NCI-H345 (cell line): ENCODE measurements around the gene CPEB3.
A peak's percentile ranks its signal among the peaks of the same experiment; 100 is the strongest.
"Not testable (repeated sequence)": the region's sequence is repeated elsewhere in the genome, so short reads cannot be mapped to it uniquely, and the experiment has no call there.

Experiments used
- DNase-seq: peaks from one replicate; lab custom pipeline; 2025; lab: John Stamatoyannopoulos, UW

CPEB3 gene

DNA sequence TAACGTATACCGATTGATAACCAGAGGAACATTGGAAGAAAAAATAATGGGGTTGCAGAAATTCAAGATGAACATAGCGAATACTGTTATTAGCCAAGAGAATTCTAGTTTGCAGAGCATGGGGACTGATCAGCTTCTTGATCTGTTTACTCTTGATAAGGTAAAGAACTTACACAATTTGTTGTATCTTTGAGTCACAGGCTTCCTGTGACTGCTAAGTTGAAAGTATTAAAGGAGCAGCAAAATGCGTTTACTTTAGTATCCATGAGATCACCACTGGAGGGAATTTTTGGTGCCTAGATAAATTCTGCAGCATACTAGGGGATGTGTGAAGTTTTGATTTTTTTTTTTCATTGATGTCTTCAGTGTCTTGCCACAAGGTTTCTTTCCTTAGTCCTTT lies 263.7 kb downstream of the CPEB3 start:
- DNase-seq = no peak

GRCh38 chr10:92025340-92025739 lies 265.5 kb downstream of the CPEB3 start:
- not testable (repeated sequence) for DNase-seq

DNA sequence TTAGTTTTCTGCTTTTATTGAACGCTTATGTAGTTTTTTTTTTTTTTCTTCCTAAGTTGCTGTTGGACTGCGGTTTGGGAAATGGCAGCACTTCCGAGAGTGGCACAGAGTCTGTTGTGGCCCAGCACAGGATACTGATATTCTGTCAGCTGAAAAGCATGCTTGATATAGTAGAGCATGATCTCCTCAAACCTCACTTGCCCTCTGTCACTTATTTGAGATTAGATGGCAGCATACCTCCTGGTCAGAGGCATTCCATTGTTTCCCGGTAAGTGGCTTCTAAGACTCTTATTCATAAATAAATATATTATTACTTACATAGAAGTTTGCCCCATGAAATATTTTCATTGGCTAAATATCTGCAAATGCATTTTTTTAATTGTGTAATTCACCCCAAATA lies 266.2 kb downstream of the CPEB3 start:
- no peak for DNase-seq

- no peak for DNase-seq
These were observed 276.3 kb downstream of the CPEB3 start for GRCh38 chr10:92014620-92015019.

DNA sequence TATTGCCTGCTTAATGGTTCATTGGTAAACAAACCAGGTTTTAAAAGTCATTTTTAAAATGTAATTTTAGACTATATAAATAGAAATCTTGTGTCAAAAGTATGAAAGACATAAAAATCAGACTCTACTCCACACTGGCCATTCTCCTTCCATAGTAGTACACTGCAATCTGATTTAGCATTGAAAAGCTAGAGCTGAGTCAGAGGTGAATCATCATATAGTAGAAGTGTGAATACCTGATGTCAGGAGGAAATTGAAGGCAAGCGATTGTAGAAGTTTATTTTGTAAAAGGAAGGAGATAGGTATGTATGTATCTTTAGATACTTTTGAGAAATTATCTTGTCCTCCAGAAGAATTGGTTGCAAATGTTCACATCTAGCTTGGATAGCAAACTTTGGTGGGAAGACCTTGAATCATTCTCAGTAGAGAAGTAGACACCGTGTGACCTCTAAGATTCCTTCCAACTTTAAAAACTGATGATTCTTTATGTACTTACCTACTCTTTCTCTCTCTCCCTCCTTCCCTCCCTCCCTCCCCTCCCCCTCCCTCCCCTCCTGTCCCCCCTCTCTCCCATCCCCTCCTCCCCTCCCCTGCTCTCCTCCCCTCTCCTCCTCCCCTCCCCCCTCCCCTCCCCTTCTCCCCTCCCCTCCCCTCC lies 279.2 kb downstream of the CPEB3 start:
- DNase-seq = no peak

DNA sequence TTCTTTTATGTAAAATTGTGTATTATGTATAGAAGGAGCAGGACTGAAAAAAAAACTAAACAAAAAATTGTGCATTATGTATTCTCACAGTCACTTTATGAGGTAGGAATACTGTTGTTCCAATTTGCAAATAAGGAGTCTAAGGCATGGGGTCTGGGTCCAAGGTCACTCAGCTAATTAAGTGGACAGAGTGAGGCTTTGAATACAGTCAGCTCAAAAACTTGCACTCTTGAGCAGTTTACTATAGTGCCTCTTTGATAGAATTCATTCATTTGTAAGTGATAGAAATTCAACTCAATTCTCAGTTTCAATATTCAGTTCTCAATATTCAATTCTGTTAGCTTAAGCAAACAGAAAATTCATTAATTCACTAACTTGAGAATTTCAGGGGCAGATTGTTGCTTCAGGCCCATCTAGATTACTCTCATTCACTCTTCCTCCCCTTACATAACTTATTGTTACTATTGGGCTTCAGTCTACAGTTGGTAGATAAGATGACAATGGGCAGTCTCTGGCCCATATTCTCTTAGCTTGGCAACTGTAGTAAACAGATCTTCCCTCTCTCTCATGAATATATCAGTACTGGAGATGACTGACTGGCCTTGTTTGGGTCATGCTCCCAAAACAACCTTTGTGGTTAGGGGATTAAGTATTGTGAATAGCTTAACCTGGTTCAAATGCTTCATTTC lies 280.7 kb downstream of the CPEB3 start:
- DNase-seq = no peak

- no peak for DNase-seq
These were observed 281.4 kb downstream of the CPEB3 start for GRCh38 chr10:92009445-92009844.

DNA sequence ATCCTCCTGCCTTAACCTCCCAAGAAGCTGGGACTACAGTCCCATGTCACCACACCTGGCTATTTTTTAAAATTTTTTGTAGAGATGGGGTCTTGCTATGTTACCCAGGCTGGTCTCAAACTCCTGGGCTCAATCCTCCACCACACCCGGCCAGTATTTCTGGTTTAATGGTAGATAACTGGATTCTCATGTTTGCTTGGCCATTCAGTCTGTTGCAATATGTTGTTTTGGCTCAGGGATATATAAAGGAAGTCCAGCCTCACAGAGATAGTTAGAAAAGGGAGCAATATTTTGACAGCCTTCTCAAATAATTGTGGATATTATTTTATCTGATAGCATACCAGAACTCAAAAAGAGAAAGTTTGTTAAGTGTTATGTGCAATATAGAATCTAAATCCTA lies 284.9 kb downstream of the CPEB3 start:
- no peak for DNase-seq

- peak; percentile 62 for DNase-seq
These were observed 287.6 kb downstream of the CPEB3 start for GRCh38 chr10:92003258-92003657.

DNA sequence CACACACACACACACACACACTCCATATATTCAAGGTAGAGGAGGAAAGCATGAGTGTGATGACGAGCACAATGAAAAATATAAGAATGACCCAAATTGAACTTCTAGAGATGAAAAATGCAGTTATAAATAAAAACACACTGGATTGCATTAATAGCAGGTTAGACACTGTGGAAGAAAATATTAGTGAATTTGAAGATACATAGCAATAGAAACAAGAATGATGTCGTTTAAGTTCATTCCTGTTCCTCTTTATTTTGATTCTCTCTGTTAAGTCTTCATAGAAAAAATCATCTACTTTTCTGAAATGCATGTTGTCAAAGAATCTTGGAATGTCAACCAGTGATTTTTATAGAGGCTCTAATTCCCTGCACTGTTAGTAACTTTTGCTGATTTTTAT lies 288.9 kb downstream of the CPEB3 start:
- no peak for DNase-seq

DNA sequence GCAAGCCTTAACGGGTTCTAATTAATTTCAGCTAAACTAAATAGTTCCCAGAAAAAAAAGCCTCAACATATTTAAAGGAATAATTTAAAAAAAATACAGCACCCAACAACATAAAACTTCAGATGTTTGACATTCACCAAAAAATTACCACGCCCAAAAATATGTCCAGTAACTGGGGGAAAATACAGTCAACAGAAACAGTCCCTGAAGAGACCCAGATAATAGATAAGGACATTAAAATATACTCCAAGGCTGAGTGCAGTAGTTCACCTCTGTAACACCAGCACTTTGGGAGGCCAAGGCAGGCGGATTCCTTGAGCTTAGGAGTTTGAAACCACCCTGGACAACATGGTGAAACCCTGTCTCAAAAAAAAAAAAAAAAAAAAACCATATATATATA lies 289.3 kb downstream of the CPEB3 start:
- DNase-seq = no peak
